ENCODE results near the gene PPP1R1B.

PPP1R1B gene

DNA sequence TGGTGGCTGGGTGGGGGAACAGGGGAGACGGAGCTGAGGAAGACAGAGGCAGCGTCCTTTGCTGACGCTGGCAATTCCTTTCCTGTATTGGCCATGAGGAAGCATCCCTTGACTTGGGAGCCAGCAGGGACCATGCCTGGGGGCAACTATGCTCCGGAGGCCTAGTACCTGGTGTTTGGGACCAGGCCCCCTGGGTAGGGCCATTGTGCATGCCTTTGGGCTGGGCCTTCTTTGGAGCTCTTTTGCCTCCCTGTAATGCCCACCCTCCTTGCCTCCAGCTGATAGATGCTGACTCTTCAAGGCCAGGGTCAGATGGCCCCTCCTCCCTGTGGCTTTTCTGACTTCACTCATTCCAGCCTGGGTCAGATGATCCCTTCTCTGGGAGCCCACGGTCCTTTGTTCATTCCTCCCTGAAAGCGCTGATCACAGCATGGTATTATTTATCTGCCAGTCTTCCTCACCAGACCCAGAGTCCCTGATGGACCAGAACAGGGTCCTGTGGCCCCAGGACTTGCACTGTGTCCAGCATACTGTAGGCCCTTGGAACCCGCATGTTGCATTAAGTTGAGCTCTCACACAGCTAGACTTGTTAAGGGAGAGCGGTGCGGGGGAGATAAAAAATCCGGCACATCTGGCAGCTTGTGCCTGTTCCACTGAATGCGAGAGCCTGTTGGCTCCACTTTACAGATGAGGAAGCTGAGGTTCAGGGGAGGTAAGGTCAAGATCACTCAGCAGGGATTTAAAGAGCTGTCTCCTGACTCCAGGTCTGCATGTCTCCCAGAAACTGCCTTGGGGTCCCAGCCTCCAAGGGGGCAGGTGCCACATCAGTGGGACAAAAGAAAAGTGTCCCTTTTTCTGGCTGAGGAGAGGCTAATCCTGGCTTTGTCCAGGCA lies 13.1 kb downstream of the PPP1R1B start:
- Histone ChIP-seq H3K9ac (ENCODE audit: low read length) (no peak overlapping the region), H3K27me3 (replicated peaks; ENCODE audit: control insufficient read depth, insufficient read depth, low read length) (no peaks in the 10 kb centered on the region)

DNA sequence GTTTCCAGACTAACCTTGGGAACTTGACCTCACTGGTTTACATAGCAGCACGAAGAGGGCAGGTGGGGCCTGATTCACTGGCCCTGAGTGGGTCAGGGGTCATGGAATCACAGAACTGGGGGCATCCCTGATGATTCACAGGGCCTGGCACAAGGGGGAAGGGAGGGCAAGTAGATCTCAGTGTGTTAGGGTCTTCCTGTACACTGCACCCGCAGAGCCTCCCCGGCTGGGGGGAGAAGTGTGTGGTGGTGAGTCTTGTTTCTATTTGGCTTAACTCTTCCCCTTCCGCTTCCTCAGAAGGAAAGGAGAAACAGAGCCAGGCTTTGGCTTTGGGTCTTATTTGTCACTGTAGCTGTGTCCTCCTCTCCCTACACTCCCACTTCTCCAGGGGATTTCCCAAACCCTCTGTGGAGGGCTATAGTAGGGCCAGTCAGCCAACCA lies 13.9 kb downstream of the PPP1R1B start:
- Histone ChIP-seq H3K9me3 (ENCODE audit: control insufficient read depth, low read length) (no peaks in the 10 kb centered on the region), H3K9ac (ENCODE audit: low read length) (no peak overlapping the region), H3K4me1 (ENCODE audit: control insufficient read depth, insufficient read depth, low read length) (peaks cover 31% of the 10 kb centered on the region), H3K36me3 (ENCODE audit: control insufficient read depth, insufficient read depth, low read length, severe bottlenecking) (no peaks in the 10 kb centered on the region), H3K4me3 (ENCODE audit: low read length) (no peak overlapping the region), H3K27me3 (replicated peaks; ENCODE audit: control insufficient read depth, insufficient read depth, low read length) (no peaks in the 10 kb centered on the region)
- no peak for DNase-seq (ENCODE audit: low read depth)

More for the DNA sequence above, 13.1 kb downstream of the PPP1R1B start:
- no peak overlapping the region for H3K4me3 ChIP-seq (ENCODE audit: low read length)
- peaks cover 31% of the 10 kb centered on the region for H3K4me1 ChIP-seq (ENCODE audit: control insufficient read depth, insufficient read depth, low read length)
- no peaks in the 10 kb centered on the region for H3K36me3 ChIP-seq (ENCODE audit: control insufficient read depth, insufficient read depth, low read length, severe bottlenecking)
- no peaks in the 10 kb centered on the region for H3K9me3 ChIP-seq (ENCODE audit: control insufficient read depth, low read length)
- no peak for DNase-seq (ENCODE audit: low read depth)

DNA sequence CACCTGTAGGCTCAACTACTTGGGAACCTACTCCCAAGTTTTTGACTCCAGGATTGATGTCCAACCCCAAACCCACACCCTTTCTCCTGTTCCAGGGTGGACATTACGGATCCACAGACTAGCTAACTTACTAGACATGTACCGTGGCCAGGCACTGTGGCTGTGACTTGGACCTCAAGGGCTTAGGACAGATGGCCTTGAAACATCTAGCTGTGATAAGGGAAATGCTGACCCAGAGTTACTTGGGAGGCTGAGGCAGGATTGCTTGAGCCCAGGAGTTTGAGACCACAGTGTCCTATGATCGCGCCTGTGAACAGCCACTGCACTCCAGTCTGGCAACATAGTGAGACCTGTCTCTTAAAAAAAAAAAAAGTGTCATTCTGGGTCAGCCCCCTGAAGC lies 14.3 kb downstream of the PPP1R1B start:
- Histone ChIP-seq H3K9ac (ENCODE audit: low read length) (no peak overlapping the region), H3K27me3 (replicated peaks; ENCODE audit: control insufficient read depth, insufficient read depth, low read length) (no peaks in the 10 kb centered on the region), H3K36me3 (ENCODE audit: control insufficient read depth, insufficient read depth, low read length, severe bottlenecking) (no peaks in the 10 kb centered on the region), H3K9me3 (ENCODE audit: control insufficient read depth, low read length) (no peaks in the 10 kb centered on the region), H3K4me3 (ENCODE audit: low read length) (no peak overlapping the region), H3K4me1 (ENCODE audit: control insufficient read depth, insufficient read depth, low read length) (peaks cover 29% of the 10 kb centered on the region)
- no peak for DNase-seq (ENCODE audit: low read depth)

DNA sequence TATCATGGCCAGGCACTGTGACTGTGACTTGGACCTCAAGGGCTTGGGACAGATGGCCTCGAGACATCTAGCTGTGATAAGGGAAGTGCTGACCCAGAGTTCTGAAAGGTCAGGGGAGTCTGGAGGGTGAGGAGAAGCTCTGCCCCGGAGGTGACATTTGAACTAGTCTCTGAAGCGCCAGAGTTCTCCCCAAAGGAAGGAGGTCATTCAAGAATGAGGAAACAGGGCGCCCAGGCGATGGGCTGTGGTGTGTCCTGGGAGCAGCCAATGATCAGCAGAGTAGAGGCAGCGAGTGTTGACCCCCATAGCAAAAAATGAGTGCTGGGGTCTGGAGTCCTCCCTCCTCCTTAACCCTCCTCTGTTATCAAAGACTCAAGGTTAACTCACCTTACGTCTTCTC lies 15.1 kb downstream of the PPP1R1B start:
- Histone ChIP-seq H3K4me3 (ENCODE audit: low read length) (no peak overlapping the region), H3K27me3 (replicated peaks; ENCODE audit: control insufficient read depth, insufficient read depth, low read length) (no peaks in the 10 kb centered on the region), H3K9me3 (ENCODE audit: control insufficient read depth, low read length) (no peaks in the 10 kb centered on the region), H3K9ac (ENCODE audit: low read length) (no peak overlapping the region), H3K4me1 (ENCODE audit: control insufficient read depth, insufficient read depth, low read length) (peaks cover 22% of the 10 kb centered on the region), H3K36me3 (ENCODE audit: control insufficient read depth, insufficient read depth, low read length, severe bottlenecking) (no peaks in the 10 kb centered on the region)
- no peak for DNase-seq (ENCODE audit: low read depth)

DNA sequence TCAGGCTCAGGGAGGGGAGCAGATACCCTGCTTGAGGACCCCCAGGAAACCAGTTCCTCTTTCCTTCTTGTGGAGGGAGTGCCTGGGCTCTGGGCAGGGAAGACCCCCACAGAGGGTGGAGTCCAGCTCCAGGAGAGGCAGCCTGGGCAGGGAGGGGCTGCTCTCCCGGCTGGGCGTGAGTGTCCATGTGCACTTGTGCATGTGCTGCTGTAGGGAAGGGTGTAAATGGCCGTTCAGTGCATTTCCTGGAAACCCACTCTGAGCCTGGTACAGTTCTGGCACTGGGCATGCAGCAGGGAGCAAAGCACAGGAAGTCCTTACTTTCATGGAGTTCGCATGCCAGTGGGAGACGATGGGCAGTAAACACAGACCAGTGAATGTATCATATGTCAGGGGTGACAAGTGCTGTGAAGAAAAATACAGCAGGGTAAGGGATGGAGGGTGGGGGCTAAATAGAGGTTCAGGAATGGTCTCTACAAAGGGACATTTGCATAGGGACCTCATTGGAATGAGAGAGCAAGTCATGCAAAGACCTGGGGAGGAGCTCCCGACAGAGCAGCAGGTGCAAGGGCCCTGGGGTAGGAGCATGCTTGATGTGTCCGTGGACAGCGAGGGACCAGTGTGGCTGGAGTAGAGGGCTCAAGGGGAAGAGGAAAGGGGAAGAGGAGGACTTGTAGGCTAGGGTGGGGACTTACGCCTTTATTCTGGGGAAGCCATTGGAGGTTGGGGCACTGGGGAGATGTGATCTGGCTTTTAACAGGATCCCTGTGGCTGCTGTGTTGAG lies 15.7 kb downstream of the PPP1R1B start:
- H3K9me3 ChIP-seq (ENCODE audit: control insufficient read depth, low read length): no peaks in the 10 kb centered on the region
- no peak overlapping the region for H3K9ac ChIP-seq (ENCODE audit: low read length)
- H3K27me3 ChIP-seq (replicated peaks; ENCODE audit: control insufficient read depth, insufficient read depth, low read length): no peaks in the 10 kb centered on the region
- DNase-seq (ENCODE audit: low read depth): no peak
- H3K36me3 ChIP-seq (ENCODE audit: control insufficient read depth, insufficient read depth, low read length, severe bottlenecking): no peaks in the 10 kb centered on the region
- H3K4me1 ChIP-seq (ENCODE audit: control insufficient read depth, insufficient read depth, low read length): peaks cover 22% of the 10 kb centered on the region
- no peak overlapping the region for H3K4me3 ChIP-seq (ENCODE audit: low read length)

DNA sequence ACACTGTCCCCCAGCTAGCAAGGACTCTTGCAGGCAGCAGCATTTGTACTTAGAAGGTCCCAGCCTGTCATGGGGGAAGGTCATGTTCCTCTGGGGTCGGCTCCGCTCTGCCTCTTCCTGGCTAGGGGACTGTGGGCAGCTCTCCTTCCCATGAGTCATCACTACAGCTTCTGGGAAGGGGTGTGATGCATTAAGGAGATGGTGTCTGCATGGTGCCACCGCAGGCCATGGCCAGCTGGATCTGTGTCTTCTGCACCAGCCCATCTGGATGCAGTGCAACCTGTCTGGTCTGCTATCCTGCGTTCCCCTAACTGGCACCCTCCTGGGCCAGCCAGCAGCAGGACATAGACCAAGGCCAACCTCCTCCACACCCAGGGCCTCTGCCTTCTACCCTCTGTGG lies 16.5 kb downstream of the PPP1R1B start:
- no peaks in the 10 kb centered on the region for H3K36me3 ChIP-seq (ENCODE audit: control insufficient read depth, insufficient read depth, low read length, severe bottlenecking)
- no peak overlapping the region for H3K9ac ChIP-seq (ENCODE audit: low read length)
- H3K4me1 ChIP-seq (ENCODE audit: control insufficient read depth, insufficient read depth, low read length): peaks cover 16% of the 10 kb centered on the region
- DNase-seq (ENCODE audit: low read depth): no peak
- no peaks in the 10 kb centered on the region for H3K9me3 ChIP-seq (ENCODE audit: control insufficient read depth, low read length)
- H3K27me3 ChIP-seq (replicated peaks; ENCODE audit: control insufficient read depth, insufficient read depth, low read length): no peaks in the 10 kb centered on the region
- H3K4me3 ChIP-seq (ENCODE audit: low read length): no peak overlapping the region

DNA sequence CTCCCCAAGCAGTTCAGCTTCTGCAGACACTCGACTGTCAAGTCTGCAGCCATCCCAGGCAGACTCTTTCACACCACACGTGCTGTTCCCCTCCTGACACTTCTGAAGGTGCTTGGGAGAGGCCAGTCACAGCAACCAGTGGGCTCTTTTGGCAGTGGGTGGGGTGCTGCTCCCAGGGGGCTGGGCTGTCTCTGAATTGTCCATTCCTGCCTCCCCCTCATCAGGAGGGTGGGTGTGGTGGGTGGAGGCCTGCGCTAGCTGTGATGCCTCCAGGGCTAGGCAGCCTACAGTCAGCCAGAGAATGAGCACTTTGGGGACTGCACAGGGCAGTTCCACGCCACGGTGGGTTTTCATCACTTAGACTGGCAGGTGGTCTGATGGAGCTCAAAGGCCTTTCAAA lies 20.5 kb downstream of the PPP1R1B start:
- Histone ChIP-seq H3K36me3 (ENCODE audit: control insufficient read depth, insufficient read depth, low read length, severe bottlenecking) (no peaks in the 10 kb centered on the region), H3K4me1 (ENCODE audit: control insufficient read depth, insufficient read depth, low read length) (no peaks in the 10 kb centered on the region), H3K4me3 (ENCODE audit: low read length) (no peak overlapping the region), H3K9ac (ENCODE audit: low read length) (no peak overlapping the region), H3K27me3 (replicated peaks; ENCODE audit: control insufficient read depth, insufficient read depth, low read length) (no peaks in the 10 kb centered on the region), H3K9me3 (ENCODE audit: control insufficient read depth, low read length) (no peaks in the 10 kb centered on the region)
- no peak for DNase-seq (ENCODE audit: low read depth)

DNA sequence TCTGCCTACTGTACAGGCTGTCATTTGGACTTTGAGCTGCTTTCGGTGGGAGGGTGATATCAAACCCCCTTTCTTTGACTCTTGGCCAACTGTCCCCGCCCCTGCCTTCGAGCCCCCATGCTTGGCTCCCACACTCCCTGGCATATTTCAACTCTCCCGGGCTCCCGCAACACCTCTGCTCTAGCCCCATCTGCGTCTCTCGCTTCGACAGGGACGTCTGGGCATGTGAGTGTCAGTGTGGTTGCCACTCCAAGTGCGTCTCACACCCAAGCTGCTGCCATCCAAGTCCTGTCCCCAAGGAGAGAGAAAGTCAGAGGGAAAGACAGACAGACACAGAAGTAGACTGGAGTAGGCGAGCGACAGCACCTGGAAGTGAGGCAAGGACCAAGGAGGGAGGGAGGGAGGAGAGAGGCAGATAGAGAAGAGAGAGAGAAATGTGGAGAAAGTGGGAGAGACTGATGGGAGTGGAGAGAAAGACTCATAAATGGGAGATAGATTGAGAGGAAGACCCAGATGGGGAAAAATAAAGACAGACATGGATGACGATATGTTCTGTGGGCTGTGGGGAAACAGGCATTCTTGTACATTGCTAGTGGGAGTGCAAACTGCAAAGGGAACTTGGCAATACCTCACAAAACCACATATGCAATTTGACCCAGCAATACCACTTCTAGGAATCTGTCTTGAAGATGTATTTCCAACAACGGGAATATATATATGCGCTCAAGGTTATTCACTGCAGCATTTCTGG lies 22.0 kb downstream of the PPP1R1B start:
- no peaks in the 10 kb centered on the region for H3K27me3 ChIP-seq (replicated peaks; ENCODE audit: control insufficient read depth, insufficient read depth, low read length)
- no peaks in the 10 kb centered on the region for H3K36me3 ChIP-seq (ENCODE audit: control insufficient read depth, insufficient read depth, low read length, severe bottlenecking)
- peak; percentile 63 for DNase-seq (ENCODE audit: low read depth)
- H3K4me1 ChIP-seq (ENCODE audit: control insufficient read depth, insufficient read depth, low read length): no peaks in the 10 kb centered on the region
- no peaks in the 10 kb centered on the region for H3K9me3 ChIP-seq (ENCODE audit: control insufficient read depth, low read length)
- H3K9ac ChIP-seq (ENCODE audit: low read length): no peak overlapping the region
- no peak overlapping the region for H3K4me3 ChIP-seq (ENCODE audit: low read length)

DNA sequence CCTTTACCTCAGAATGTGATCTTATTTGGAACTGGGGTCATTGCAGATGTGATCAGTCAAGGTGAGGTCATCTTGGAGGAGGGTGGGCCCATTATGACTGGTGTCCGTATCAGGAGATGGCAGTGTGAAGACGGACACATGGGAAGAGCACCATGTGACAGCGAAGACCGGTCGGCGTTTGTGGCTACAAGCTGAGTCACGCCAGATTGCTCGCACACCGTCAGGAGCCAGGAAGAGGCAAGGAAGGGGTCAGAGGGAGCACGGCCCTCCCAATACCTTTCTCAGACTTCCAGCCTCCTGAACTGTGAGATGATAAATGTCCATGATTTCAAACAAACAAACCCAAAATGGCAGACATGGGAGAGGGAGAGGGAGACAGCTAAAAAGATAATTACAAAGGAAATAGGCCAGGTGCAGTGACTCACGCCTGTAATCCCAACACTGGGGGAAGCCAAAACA lies 23.4 kb downstream of the PPP1R1B start:
- Histone ChIP-seq H3K27me3 (replicated peaks; ENCODE audit: control insufficient read depth, insufficient read depth, low read length) (no peaks in the 10 kb centered on the region), H3K9ac (ENCODE audit: low read length) (no peak overlapping the region), H3K4me3 (ENCODE audit: low read length) (no peak overlapping the region), H3K4me1 (ENCODE audit: control insufficient read depth, insufficient read depth, low read length) (no peaks in the 10 kb centered on the region), H3K36me3 (ENCODE audit: control insufficient read depth, insufficient read depth, low read length, severe bottlenecking) (peaks cover 4% of the 10 kb centered on the region), H3K9me3 (ENCODE audit: control insufficient read depth, low read length) (no peaks in the 10 kb centered on the region)
- DNase-seq (ENCODE audit: low read depth): no peak

DNA sequence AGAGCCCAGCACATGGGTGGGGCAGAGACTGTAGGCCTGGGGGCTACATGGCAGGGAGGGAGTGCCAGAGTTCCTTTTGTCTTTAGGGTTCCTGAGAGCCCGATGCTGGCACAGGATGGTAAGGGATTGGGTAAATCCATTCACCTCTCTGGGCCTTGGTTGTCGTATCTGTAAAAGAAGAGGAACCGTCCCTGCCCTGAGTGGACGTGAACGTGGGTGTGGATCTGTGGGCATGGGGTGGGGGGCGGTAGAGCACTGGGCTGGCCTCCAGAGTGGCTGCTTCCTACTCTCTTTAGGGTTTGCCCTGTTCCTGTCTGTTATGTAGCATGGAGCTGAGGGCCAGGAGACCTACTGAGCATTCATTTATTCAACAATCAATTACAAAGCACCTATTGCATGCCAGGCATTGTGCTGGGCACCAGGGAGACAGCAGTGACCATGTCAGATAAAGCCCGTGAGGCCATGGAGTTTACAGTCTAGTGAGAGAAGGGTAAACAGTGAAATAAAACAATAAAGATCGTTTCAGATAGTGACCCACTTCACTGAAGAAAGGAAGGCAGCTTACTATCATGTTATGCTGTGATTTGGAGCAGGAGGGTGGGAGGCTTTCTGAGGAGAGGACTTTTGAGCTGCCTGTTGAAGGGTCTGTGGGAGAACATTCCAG lies 25.3 kb downstream of the PPP1R1B start:
- H3K36me3 ChIP-seq (ENCODE audit: control insufficient read depth, insufficient read depth, low read length, severe bottlenecking): peaks cover 4% of the 10 kb centered on the region
- H3K27me3 ChIP-seq (replicated peaks; ENCODE audit: control insufficient read depth, insufficient read depth, low read length): no peaks in the 10 kb centered on the region
- no peak for DNase-seq (ENCODE audit: low read depth)
- H3K9ac ChIP-seq (ENCODE audit: low read length): no peak overlapping the region
- no peak overlapping the region for H3K4me3 ChIP-seq (ENCODE audit: low read length)
- H3K9me3 ChIP-seq (ENCODE audit: control insufficient read depth, low read length): no peaks in the 10 kb centered on the region
- no peaks in the 10 kb centered on the region for H3K4me1 ChIP-seq (ENCODE audit: control insufficient read depth, insufficient read depth, low read length)

Measured in adipocyte (in vitro differentiated cells).